ENCODE data around the gene NAA25. TPM values are rescaled to one million over a fixed set of nuclear protein-coding genes. Genes with fewer than 3 reads are reported as not detected.

The NAA25 gene
- polyA plus RNA-seq, 1 donor: 24.7 TPM

Other genes with a start within 250 kb of the NAA25 start
- 10.5 TPM for gene TMEM116, start 95.6 kb downstream of the NAA25 start, polyA plus RNA-seq (ENCODE audit: insufficient read length)
- gene ERP29, start 95.4 kb downstream of the NAA25 start, polyA plus RNA-seq (ENCODE audit: insufficient read length): 66.4 TPM
- 23.0 TPM for gene TRAFD1, start 16.8 kb upstream of the NAA25 start, polyA plus RNA-seq (ENCODE audit: insufficient read length)